Right hindlimb (tissue), 1 donor: Measurements from ENCODE around the gene FBL.
A peak's percentile ranks its signal among the peaks of the same experiment; 100 is the strongest.
"Not testable (repeated sequence)": the region's sequence is repeated elsewhere in the genome, so short reads cannot be mapped to it uniquely, and the experiment has no call there.

Experiments used
- DNase-seq: peaks from one replicate; pipeline ENCODE4 v3.0.0-alpha.2; 2018

The FBL gene

GRCh38 chr19:39845933-39846677, at the start of gene FBL:
TSS of gene FBL (minus strand) at chr19:39846379. CDS start at chr19:39846300, 79 bp downstream.
- peak; percentile 96 for DNase-seq

- DNase-seq, result not testable (repeated sequence)
Observed at GRCh38 chr19:39895096-39895495, 48.9 kb upstream of the FBL start.

GRCh38 chr19:39894236-39894606, 48.0 kb upstream of the FBL start:
- DNase-seq, result not testable (repeated sequence)

GRCh38 chr19:39893366-39894235, 47.4 kb upstream of the FBL start:
- peak; percentile 46 for DNase-seq

- DNase-seq, result not testable (repeated sequence)
Observed at GRCh38 chr19:39892506-39892902, 46.3 kb upstream of the FBL start.

GRCh38 chr19:39891660-39892505, 45.7 kb upstream of the FBL start:
- DNase-seq, result peak; percentile 48

- DNase-seq, result no peak
Observed at GRCh38 chr19:39890755-39891551, 44.8 kb upstream of the FBL start.

GRCh38 chr19:39889872-39890754, 43.9 kb upstream of the FBL start:
- not testable (repeated sequence) for DNase-seq

- DNase-seq, result not testable (repeated sequence)
Observed at GRCh38 chr19:39887456-39887951, 41.3 kb upstream of the FBL start.

- not testable (repeated sequence) for DNase-seq
Observed at GRCh38 chr19:39885821-39886554, 39.8 kb upstream of the FBL start.

- DNase-seq, result not testable (repeated sequence)
Observed at GRCh38 chr19:39884721-39885120, 38.5 kb upstream of the FBL start.

GRCh38 chr19:39882645-39883044, 36.5 kb upstream of the FBL start:
- DNase-seq, result not testable (repeated sequence)

GRCh38 chr19:39881495-39882110, 35.4 kb upstream of the FBL start:
- peak; percentile 45 for DNase-seq

GRCh38 chr19:39880241-39880640, 34.1 kb upstream of the FBL start:
- DNase-seq, result not testable (repeated sequence)

- DNase-seq, result not testable (repeated sequence)
Observed at GRCh38 chr19:39879796-39880195, 33.6 kb upstream of the FBL start.

GRCh38 chr19:39878866-39879265, 32.7 kb upstream of the FBL start:
- not testable (repeated sequence) for DNase-seq

GRCh38 chr19:39878398-39878797, 32.2 kb upstream of the FBL start:
- DNase-seq, result no peak

- not testable (repeated sequence) for DNase-seq
Observed at GRCh38 chr19:39877982-39878381, 31.8 kb upstream of the FBL start.

GRCh38 chr19:39877488-39877887, 31.3 kb upstream of the FBL start:
- peak; percentile 47 for DNase-seq
